SU-DHL-6 (cell line): ENCODE data around the gene ST3GAL4.
"Not testable (repeated sequence)": the region's sequence is repeated elsewhere in the genome, so short reads cannot be mapped to it uniquely, and the experiment has no call there.

Experiments
- H2AFZ ChIP-seq: fragments of 200-600 bp; sonication (generic); 2 replicates; pipeline ENCODE4 v1.6.1; 2014; ENCODE audit warnings: low read depth, mild to moderate bottlenecking, moderate library complexity, mixed read lengths, antibody characterized with exemption, low read length; ENCODE audit not compliant: severe bottlenecking
- H3F3A ChIP-seq: fragments of 200-600 bp; shearing (Covaris generic); 2 replicates; pipeline ENCODE4 v1.6.0; 2016; ENCODE audit warnings: antibody characterized with exemption, mild to moderate bottlenecking; ENCODE audit not compliant: insufficient read depth
- H3K27ac ChIP-seq: fragments of 200-600 bp; sonication (generic); 2 replicates; pipeline ENCODE4 v1.5.1; 2016; ENCODE audit warnings: low read depth, mild to moderate bottlenecking, low read length, moderate library complexity, mixed read lengths
- H3K27me3 ChIP-seq: fragments of 200-600 bp; sonication (generic), shearing (Covaris generic); 2 replicates; pipeline ENCODE4 v1.6.0; 2014; ENCODE audit warnings: mild to moderate bottlenecking, low read length
- H3K36me3 ChIP-seq: fragments of 200-600 bp; sonication (generic); 2 replicates; pipeline ENCODE4 v1.6.1; 2014; ENCODE audit warnings: mild to moderate bottlenecking, low read length, mixed read lengths
- H3K4me2 ChIP-seq: fragments of 300-600, 200-600 bp; shearing (Covaris generic), sonication (generic); 2 replicates; pipeline ENCODE4 v1.6.0; 2014; ENCODE audit warnings: low read length, low read depth, mild to moderate bottlenecking; ENCODE audit not compliant: poor library complexity, severe bottlenecking
- H3K4me3 ChIP-seq: fragments of 200-600 bp; sonication (generic); 2 replicates; pipeline ENCODE4 v1.5.1; 2014; ENCODE audit warnings: antibody characterized with exemption, low read length, mild to moderate bottlenecking, mixed read lengths; ENCODE audit not compliant: insufficient read depth, poor library complexity, severe bottlenecking
- H3K79me2 ChIP-seq: fragments of 200-600 bp; sonication (generic); 2 replicates; pipeline ENCODE4 v1.6.1; 2014; ENCODE audit warnings: mild to moderate bottlenecking, low read length, moderate library complexity; ENCODE audit not compliant: insufficient read depth
- H3K9ac ChIP-seq: fragments of 200-600 bp; sonication (generic); 2 replicates; pipeline ENCODE4 v1.7.0; 2014; ENCODE audit warnings: mild to moderate bottlenecking, low read length
- H3K9me2 ChIP-seq: fragments of 200-600 bp; sonication (generic); replicated peaks from 2 replicates; pipeline ENCODE4 v1.6.1; 2014; ENCODE audit warnings: low read length; ENCODE audit not compliant: insufficient read depth
- H3K9me3 ChIP-seq: fragments of 200-600 bp; sonication (generic); 2 replicates; pipeline ENCODE4 v1.6.1; 2014; ENCODE audit warnings: low read length, mixed read lengths; ENCODE audit not compliant: insufficient read depth
- H4K20me1 ChIP-seq: fragments of 200-600 bp; sonication (generic); 2 replicates; pipeline ENCODE4 v1.6.1; 2014; ENCODE audit warnings: low read depth, mild to moderate bottlenecking, antibody characterized with exemption, low read length, moderate library complexity, mixed read lengths
- EZH2phosphoT487 ChIP-seq: fragments of 200-600 bp; sonication (generic), shearing (Covaris generic); conservative IDR thresholded peaks from 2 replicates; pipeline ENCODE4 v1.6.1; 2018; ENCODE audit warnings: mild to moderate bottlenecking, antibody characterized with exemption, low read length, moderate library complexity, mixed read lengths
- TF ChIP-seq, protein P1 (sequence below): fragments of 200-600 bp; sonication (generic); IDR thresholded peaks from one replicate; pipeline ENCODE4 v1.5.1; 2017; ENCODE audit warnings: antibody characterized with exemption, mild to moderate bottlenecking, low read length, moderate library complexity; ENCODE audit not compliant: insufficient read depth, poor library complexity, severe bottlenecking

Gene ST3GAL4

DNA sequence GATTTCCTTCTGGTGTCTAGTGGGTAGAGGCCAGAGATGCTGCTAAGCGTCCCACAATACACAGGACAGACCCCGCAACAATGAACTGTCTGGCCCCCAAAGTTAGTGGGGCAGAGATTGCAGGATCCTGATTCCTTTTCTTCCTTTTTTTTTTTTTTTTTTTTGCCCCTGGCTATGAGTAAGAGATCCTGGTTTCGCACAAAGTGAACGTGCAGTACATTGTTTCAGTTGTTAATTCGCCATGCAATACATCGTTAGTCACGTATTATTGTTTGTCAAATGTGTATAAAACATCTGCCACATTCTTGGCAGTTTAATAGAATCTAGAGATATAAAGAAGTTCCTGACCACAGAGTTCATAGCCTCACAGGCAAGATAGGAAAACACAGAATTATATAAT, 20.2 kb downstream of the ST3GAL4 start:
- H3K9ac ChIP-seq, result no peak overlapping the region
- TF ChIP-seq, protein P1, sequence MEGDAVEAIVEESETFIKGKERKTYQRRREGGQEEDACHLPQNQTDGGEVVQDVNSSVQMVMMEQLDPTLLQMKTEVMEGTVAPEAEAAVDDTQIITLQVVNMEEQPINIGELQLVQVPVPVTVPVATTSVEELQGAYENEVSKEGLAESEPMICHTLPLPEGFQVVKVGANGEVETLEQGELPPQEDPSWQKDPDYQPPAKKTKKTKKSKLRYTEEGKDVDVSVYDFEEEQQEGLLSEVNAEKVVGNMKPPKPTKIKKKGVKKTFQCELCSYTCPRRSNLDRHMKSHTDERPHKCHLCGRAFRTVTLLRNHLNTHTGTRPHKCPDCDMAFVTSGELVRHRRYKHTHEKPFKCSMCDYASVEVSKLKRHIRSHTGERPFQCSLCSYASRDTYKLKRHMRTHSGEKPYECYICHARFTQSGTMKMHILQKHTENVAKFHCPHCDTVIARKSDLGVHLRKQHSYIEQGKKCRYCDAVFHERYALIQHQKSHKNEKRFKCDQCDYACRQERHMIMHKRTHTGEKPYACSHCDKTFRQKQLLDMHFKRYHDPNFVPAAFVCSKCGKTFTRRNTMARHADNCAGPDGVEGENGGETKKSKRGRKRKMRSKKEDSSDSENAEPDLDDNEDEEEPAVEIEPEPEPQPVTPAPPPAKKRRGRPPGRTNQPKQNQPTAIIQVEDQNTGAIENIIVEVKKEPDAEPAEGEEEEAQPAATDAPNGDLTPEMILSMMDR, result no peak
- TF ChIP-seq EZH2phosphoT487, result no peak
- no peak overlapping the region for H3K27ac ChIP-seq
- no peak overlapping the region for H3K4me2 ChIP-seq
- no peaks in the 10 kb centered on the region for H3K27me3 ChIP-seq
- no peaks in the 10 kb centered on the region for H3K79me2 ChIP-seq
- H3K4me3 ChIP-seq, result no peak overlapping the region
- H3K9me3 ChIP-seq, result no peaks in the 10 kb centered on the region
- H3K9me2 ChIP-seq, result no peaks in the 10 kb centered on the region
- H3F3A ChIP-seq, result no peaks in the 10 kb centered on the region
- no peaks in the 10 kb centered on the region for H3K36me3 ChIP-seq
- no peaks in the 10 kb centered on the region for H4K20me1 ChIP-seq
- no peak overlapping the region for H2AFZ ChIP-seq

DNA sequence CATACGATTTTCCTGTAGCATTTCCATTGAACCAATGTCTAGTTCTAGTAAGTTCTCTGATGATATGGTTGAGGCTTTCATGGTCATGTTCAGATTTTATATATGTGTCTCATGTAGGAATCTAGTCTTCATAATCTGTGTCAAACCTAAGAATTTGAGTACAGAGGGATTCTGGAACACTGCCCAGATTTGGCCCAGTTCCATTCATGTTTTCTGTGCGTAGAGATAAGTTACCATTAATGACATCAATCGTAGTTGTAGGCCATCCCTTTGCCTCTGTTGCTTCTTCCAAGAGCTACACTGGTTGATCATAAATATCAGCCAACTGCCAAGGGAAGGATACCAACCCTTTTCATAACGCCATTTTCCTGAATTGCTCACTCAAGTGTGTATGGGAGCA, 23.3 kb downstream of the ST3GAL4 start:
- TF ChIP-seq, protein P1, result no peak
- TF ChIP-seq EZH2phosphoT487, result no peak
- Histone ChIP-seq H3K4me2 (no peak overlapping the region), H3K9me3 (no peaks in the 10 kb centered on the region), H3K9me2 (no peaks in the 10 kb centered on the region), H4K20me1 (no peaks in the 10 kb centered on the region), H2AFZ (no peak overlapping the region), H3F3A (no peaks in the 10 kb centered on the region), H3K79me2 (no peaks in the 10 kb centered on the region), H3K9ac (no peak overlapping the region), H3K27ac (no peak overlapping the region), H3K4me3 (no peak overlapping the region), H3K36me3 (no peaks in the 10 kb centered on the region), H3K27me3 (no peaks in the 10 kb centered on the region)

DNA sequence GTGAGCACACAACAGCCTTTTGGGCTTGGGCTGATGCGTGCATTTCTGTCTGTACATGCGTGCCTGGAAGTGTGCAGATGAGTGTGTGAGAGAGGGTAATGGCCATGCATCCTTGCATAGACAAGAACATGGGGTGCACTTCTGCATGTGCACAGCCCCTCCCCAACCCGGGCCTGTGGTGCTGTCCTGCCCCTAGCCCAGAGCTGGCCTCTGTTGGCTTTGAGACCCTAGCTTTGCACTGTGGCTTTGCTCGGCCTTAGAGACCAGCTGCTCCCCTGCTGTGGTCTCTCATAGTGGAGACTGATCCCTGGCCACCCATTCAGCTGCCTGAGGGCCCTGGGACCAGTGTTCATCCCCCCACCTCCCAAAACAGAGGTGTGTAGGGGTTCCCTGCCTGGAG, 25.4 kb downstream of the ST3GAL4 start:
- no peaks in the 10 kb centered on the region for H3F3A ChIP-seq
- no peak overlapping the region for H3K9ac ChIP-seq
- no peaks in the 10 kb centered on the region for H3K27me3 ChIP-seq
- H3K9me3 ChIP-seq, result no peaks in the 10 kb centered on the region
- H3K79me2 ChIP-seq, result no peaks in the 10 kb centered on the region
- TF ChIP-seq, protein P1, result no peak
- no peak for TF ChIP-seq EZH2phosphoT487
- H3K27ac ChIP-seq, result no peak overlapping the region
- H3K36me3 ChIP-seq, result no peaks in the 10 kb centered on the region
- no peak overlapping the region for H3K4me2 ChIP-seq
- no peaks in the 10 kb centered on the region for H4K20me1 ChIP-seq
- H3K4me3 ChIP-seq, result no peak overlapping the region
- H3K9me2 ChIP-seq, result no peaks in the 10 kb centered on the region
- H2AFZ ChIP-seq, result no peak overlapping the region

DNA sequence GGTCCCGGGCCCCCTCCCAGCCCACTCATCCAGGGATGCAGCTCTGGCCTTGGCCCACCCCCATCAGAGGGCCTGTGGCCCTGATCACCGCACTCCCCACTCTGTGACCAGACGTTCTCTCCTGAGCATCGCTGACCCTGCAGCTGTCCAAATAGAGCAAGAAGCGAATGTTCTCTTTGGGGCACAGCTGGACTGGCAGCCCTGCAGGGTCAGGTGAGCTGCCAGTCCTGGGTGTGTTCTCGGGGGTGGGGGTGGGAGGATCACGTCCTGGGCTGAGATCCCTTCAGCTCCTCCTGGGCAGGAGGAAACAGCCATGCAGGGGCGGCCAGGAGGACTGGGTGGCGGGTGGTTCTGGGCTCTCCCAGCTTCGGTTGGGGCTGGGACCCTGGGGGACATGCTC, 26.5 kb downstream of the ST3GAL4 start:
- H4K20me1 ChIP-seq, result not testable (repeated sequence)

DNA sequence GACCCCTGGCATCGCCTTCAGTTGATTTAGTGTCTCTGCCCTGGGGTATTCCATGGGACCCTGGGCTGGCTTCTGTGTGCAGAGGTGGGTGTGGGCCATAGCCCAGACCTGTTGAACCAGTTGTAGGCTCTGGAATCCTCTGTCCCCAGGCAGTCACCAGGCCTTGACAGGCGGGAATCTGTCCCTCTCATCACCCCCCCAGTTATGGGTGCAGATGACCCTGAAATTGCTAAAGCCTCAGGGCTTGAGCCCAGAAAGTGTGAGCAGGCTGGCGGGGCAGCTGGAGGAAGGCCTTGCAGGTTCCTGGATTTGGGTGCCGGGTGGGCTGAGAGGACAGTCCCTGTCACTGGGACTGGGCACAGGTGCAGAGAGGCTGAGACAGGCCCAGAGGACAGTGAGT, 27.2 kb downstream of the ST3GAL4 start:
- not testable (repeated sequence) for H4K20me1 ChIP-seq, H3K27me3 ChIP-seq, H3K4me2 ChIP-seq, H3K79me2 ChIP-seq, H2AFZ ChIP-seq, H3K9ac ChIP-seq, H3K4me3 ChIP-seq, H3K9me2 ChIP-seq, H3F3A ChIP-seq, H3K9me3 ChIP-seq, H3K36me3 ChIP-seq, H3K27ac ChIP-seq

More for the DNA sequence above, 26.5 kb downstream of the ST3GAL4 start:
- not testable (repeated sequence) for H3K27me3 ChIP-seq, H3K4me3 ChIP-seq, H2AFZ ChIP-seq, H3K9ac ChIP-seq, H3K36me3 ChIP-seq, H3K27ac ChIP-seq, H3K4me2 ChIP-seq, H3K9me2 ChIP-seq, H3K9me3 ChIP-seq, H3K79me2 ChIP-seq, H3F3A ChIP-seq
